HG02943 (cell line): ENCODE measurements around the gene ADGRV1.
"Not testable (repeated sequence)": the region's sequence is repeated elsewhere in the genome, so short reads cannot be mapped to it uniquely, and the experiment has no call there.

Experiments used
- ATAC-seq: cut with Tn5 transposase; IDR thresholded peaks from one replicate; pipeline ENCODE4 v1.9.1; 2021; ENCODE audit warnings: mild to moderate bottlenecking, low read depth, moderate library complexity; ENCODE audit not compliant: unreplicated experiment

Gene ADGRV1

GRCh38 chr5:90889325-90889600 lies 330.7 kb downstream of the ADGRV1 start:
- no peak for ATAC-seq

- no peak for ATAC-seq
Observed at GRCh38 chr5:90890180-90890579, 331.6 kb downstream of the ADGRV1 start.

GRCh38 chr5:90894866-90895420 lies 336.3 kb downstream of the ADGRV1 start:
- no peak for ATAC-seq

- no peak for ATAC-seq
Observed at GRCh38 chr5:90897618-90898017, 339.0 kb downstream of the ADGRV1 start.

- no peak for ATAC-seq
Observed at GRCh38 chr5:90898326-90899013, 339.9 kb downstream of the ADGRV1 start.

GRCh38 chr5:90899014-90899604 lies 340.5 kb downstream of the ADGRV1 start:
- no peak for ATAC-seq

GRCh38 chr5:90901261-90901660 lies 342.7 kb downstream of the ADGRV1 start:
- ATAC-seq = no peak

- ATAC-seq = no peak
Observed at GRCh38 chr5:90902170-90902569, 343.6 kb downstream of the ADGRV1 start.

GRCh38 chr5:90902651-90903386 lies 344.2 kb downstream of the ADGRV1 start:
- ATAC-seq = no peak

- no peak for ATAC-seq
Observed at GRCh38 chr5:90909101-90909503, 350.5 kb downstream of the ADGRV1 start.

- ATAC-seq = no peak
Observed at GRCh38 chr5:90909940-90910339, 351.3 kb downstream of the ADGRV1 start.

GRCh38 chr5:90911169-90911568 lies 352.6 kb downstream of the ADGRV1 start:
- ATAC-seq = no peak

GRCh38 chr5:90912476-90912875 lies 353.9 kb downstream of the ADGRV1 start:
- no peak for ATAC-seq

GRCh38 chr5:90915393-90915792 lies 356.8 kb downstream of the ADGRV1 start:
- ATAC-seq = no peak

GRCh38 chr5:90916947-90917800 lies 358.6 kb downstream of the ADGRV1 start:
- ATAC-seq = no peak

- no peak for ATAC-seq
Observed at GRCh38 chr5:90917928-90918668, 359.5 kb downstream of the ADGRV1 start.

- ATAC-seq = no peak
Observed at GRCh38 chr5:90921418-90921973, 362.9 kb downstream of the ADGRV1 start.

GRCh38 chr5:90924222-90924621 lies 365.6 kb downstream of the ADGRV1 start:
- ATAC-seq = not testable (repeated sequence)

GRCh38 chr5:90929013-90929839 lies 370.6 kb downstream of the ADGRV1 start:
- not testable (repeated sequence) for ATAC-seq
